H1 (cell line): Measurements from ENCODE around the gene DDX31. TPM values are rescaled to one million over a fixed set of nuclear protein-coding genes. Genes with fewer than 3 reads are reported as not detected.

Experiments used
- CTCF ChIA-PET: fragments of 300-600 bp; sonication (Branson Sonifier 250); formaldehyde crosslinking; loops from one replicate; lab custom pipeline; 2021; ENCODE audit not compliant: partially characterized antibody; lab: Charles Lee
- POLR2A ChIA-PET: fragments of 300-600 bp; sonication (Branson Sonifier 250); formaldehyde crosslinking; loops from one replicate; lab custom pipeline; 2021; ENCODE audit warnings: inconsistent platforms; ENCODE audit not compliant: partially characterized antibody; lab: Charles Lee
- DNase-seq, 2 experiments: peaks; one replicate each; pipeline versions ENCODE4 v3.0.0 to v3.0.0-alpha.2; 2010 to 2022; ENCODE audit warnings: low spot score in 2 of 2, low read depth in 1 of 2, mixed read lengths in 1 of 2
- FAIRE-seq: peaks from 2 replicates; lab custom pipeline; 2011; peaks lifted over from hg19 to GRCh38; lab: Jason Lieb, UNC
- H2AFZ ChIP-seq: 2 replicates; pipeline ENCODE4 v1.8.1; 2012; ENCODE audit warnings: low read length, inconsistent platforms
- H2AK5ac ChIP-seq: 2 replicates; pipeline ENCODE4 v1.6.1; 2013; ENCODE audit warnings: low read depth, low read length
- H2BK120ac ChIP-seq: replicated peaks from 2 replicates; pipeline ENCODE3; 2013; ENCODE audit warnings: low read depth, low read length, inconsistent platforms
- H2BK12ac ChIP-seq: 2 replicates; pipeline ENCODE4 v1.6.1; 2013; ENCODE audit warnings: low read depth, low read length
- H2BK15ac ChIP-seq: 2 replicates; pipeline ENCODE4 v1.6.1; 2013; ENCODE audit warnings: low read length
- H2BK20ac ChIP-seq: 2 replicates; pipeline ENCODE4 v1.6.1; 2013; ENCODE audit warnings: low read length
- H2BK5ac ChIP-seq: 2 replicates; pipeline ENCODE4 v1.6.1; 2013; ENCODE audit warnings: low read depth, low read length
- H3K14ac ChIP-seq: 2 replicates; pipeline ENCODE4 v1.6.1; 2013; ENCODE audit warnings: inconsistent platforms; ENCODE audit not compliant: insufficient read length
- H3K18ac ChIP-seq: 2 replicates; pipeline ENCODE4 v1.6.1; 2013; ENCODE audit warnings: low read length; ENCODE audit errors: extremely low read depth
- H3K23ac ChIP-seq: 2 replicates; pipeline ENCODE4 v1.6.1; 2013; ENCODE audit warnings: inconsistent platforms; ENCODE audit not compliant: insufficient read length
- H3K23me2 ChIP-seq: 2 replicates; pipeline ENCODE4 v1.6.1; 2013; ENCODE audit warnings: low read depth, low read length
- H3K27ac ChIP-seq: 2 replicates; pipeline ENCODE4 v1.6.1; 2011; ENCODE audit warnings: low read depth, low read length, inconsistent platforms
- H3K27me3 ChIP-seq, 4 experiments: replicated peaks in 1 of 4; 1 replicate in 1 of 4; 2 replicates in 3 of 4; pipeline versions ENCODE4 v1.6.1 to v1.8.1; 2011 to 2013; ENCODE audit warnings: low read length in 3 of 4, mild to moderate bottlenecking in 3 of 4, inconsistent platforms in 2 of 4, mixed read lengths in 2 of 4, moderate library complexity in 1 of 4; ENCODE audit not compliant: control insufficient read depth in 3 of 4, insufficient read depth in 3 of 4; ENCODE audit errors: extremely low read depth in 1 of 4
- H3K36me3 ChIP-seq, 4 experiments: 2 replicates each; pipeline versions ENCODE4 v1.6.1 to v1.8.1; 2011 to 2013; ENCODE audit warnings: mild to moderate bottlenecking in 4 of 4, low read length in 3 of 4, moderate library complexity in 2 of 4, control low read depth in 1 of 4, inconsistent platforms in 1 of 4; ENCODE audit not compliant: insufficient read depth in 4 of 4, control insufficient read depth in 2 of 4
- H3K4ac ChIP-seq: replicated peaks from 2 replicates; pipeline ENCODE3; 2013; ENCODE audit warnings: low read length, low read depth, mixed read lengths, inconsistent platforms; ENCODE audit not compliant: insufficient read length
- H3K4me1 ChIP-seq, 4 experiments: replicated peaks in 1 of 4; 1 replicate in 1 of 4; 2 replicates in 3 of 4; pipeline versions ENCODE4 v1.6.1 to v1.8.1; 2011 to 2013; ENCODE audit warnings: low read length in 3 of 4, inconsistent platforms in 2 of 4, mixed read lengths in 1 of 4; ENCODE audit not compliant: insufficient read depth in 4 of 4, control insufficient read depth in 3 of 4
- H3K4me2 ChIP-seq, 2 experiments: 2 replicates each; pipeline versions ENCODE4 v1.6.1 to v1.8.1; 2011 to 2013; ENCODE audit warnings: low read depth in 2 of 2, low read length in 2 of 2, control low read depth in 1 of 2, inconsistent platforms in 1 of 2, mild to moderate bottlenecking in 1 of 2; ENCODE audit not compliant: insufficient read depth in 1 of 2
- H3K4me3 ChIP-seq, 4 experiments: fragments of 200-600, 300-600 bp in 1 of 4; sonication (generic), shearing (Covaris generic), sonication (Bioruptor Twin) in 1 of 4; 2 replicates each; pipeline versions ENCODE4 v1.5.1 to v1.8.1; 2011 to 2016; ENCODE audit warnings: low read length in 4 of 4, low read depth in 3 of 4, control low read depth in 2 of 4, inconsistent platforms in 2 of 4, mild to moderate bottlenecking in 2 of 4, mixed read lengths in 1 of 4, moderate library complexity in 1 of 4; ENCODE audit not compliant: insufficient read depth in 2 of 4; ENCODE audit errors: extremely low read depth in 1 of 4
- H3K56ac ChIP-seq: replicated peaks from 2 replicates; pipeline ENCODE3; 2013; ENCODE audit warnings: low read depth, mild to moderate bottlenecking, mixed read lengths, low read length, inconsistent platforms; ENCODE audit not compliant: insufficient read length
- H3K79me1 ChIP-seq: 2 replicates; pipeline ENCODE4 v1.6.1; 2013; ENCODE audit warnings: low read depth, low read length, control low read depth
- H3K79me2 ChIP-seq, 2 experiments: 2 replicates each; pipeline versions ENCODE4 v1.6.1 to v1.8.1; 2012 to 2013; ENCODE audit warnings: low read length in 2 of 2, mild to moderate bottlenecking in 2 of 2, inconsistent platforms in 1 of 2; ENCODE audit not compliant: insufficient read depth in 2 of 2, control insufficient read depth in 1 of 2
- H3K9ac ChIP-seq, 4 experiments: replicated peaks in 1 of 4; 1 replicate in 1 of 4; 2 replicates in 3 of 4; pipeline versions ENCODE4 v1.6.1 to v1.8.1; 2011 to 2013; ENCODE audit warnings: low read depth in 3 of 4, low read length in 3 of 4, control low read depth in 2 of 4, mild to moderate bottlenecking in 2 of 4, moderate library complexity in 2 of 4, inconsistent platforms in 1 of 4; ENCODE audit errors: extremely low read depth in 1 of 4
- H3K9me3 ChIP-seq, 2 experiments: 2 replicates each; pipeline versions ENCODE4 v1.6.1 to v1.8.1; 2012 to 2013; ENCODE audit warnings: mild to moderate bottlenecking in 2 of 2, moderate library complexity in 2 of 2, control low read depth in 1 of 2, inconsistent platforms in 1 of 2, low read depth in 1 of 2, low read length in 1 of 2, mixed read lengths in 1 of 2; ENCODE audit not compliant: insufficient read depth in 2 of 2
- H4K20me1 ChIP-seq, 2 experiments: replicated peaks in 1 of 2; 2 replicates each; pipeline versions ENCODE3 to v1.8.1; 2011 to 2013; ENCODE audit warnings: inconsistent platforms in 2 of 2, low read length in 2 of 2, mild to moderate bottlenecking in 1 of 2; ENCODE audit not compliant: insufficient read depth in 2 of 2, control insufficient read depth in 1 of 2
- H4K5ac ChIP-seq: 2 replicates; pipeline ENCODE4 v1.6.1; 2013; ENCODE audit warnings: low read length, low read depth, mixed read lengths, inconsistent platforms; ENCODE audit not compliant: insufficient read length
- H4K8ac ChIP-seq: 2 replicates; pipeline ENCODE4 v1.8.0; 2013; ENCODE audit warnings: mild to moderate bottlenecking, moderate library complexity, low read length, inconsistent platforms; ENCODE audit not compliant: insufficient read depth; ENCODE audit errors: extremely low read depth
- H4K91ac ChIP-seq: replicated peaks from 2 replicates; pipeline ENCODE3; 2013; ENCODE audit warnings: low read length, mixed read lengths, inconsistent platforms; ENCODE audit not compliant: insufficient read length
- BACH1 ChIP-seq: IDR thresholded peaks from 2 replicates; pipeline ENCODE4 v1.6.1; 2012; ENCODE audit warnings: low read length, improper control_type of control experiment
- CBX5 ChIP-seq: fragments of 300-800, 300-1000 bp; sonication (generic); IDR thresholded peaks from 2 replicates; pipeline ENCODE4 v1.7.1; 2016; ENCODE audit warnings: antibody characterized with exemption, low read length, low read depth
- EP300 ChIP-seq, 2 experiments: IDR thresholded peaks; 1 replicate in 1 of 2; 2 replicates in 1 of 2; pipeline ENCODE4 v1.6.1; 2011 to 2012; ENCODE audit warnings: low read depth in 2 of 2, low read length in 2 of 2, mild to moderate bottlenecking in 2 of 2, borderline replicate concordance in 1 of 2, inconsistent platforms in 1 of 2, moderate library complexity in 1 of 2
- HDAC6 ChIP-seq: IDR thresholded peaks from one replicate; pipeline ENCODE4 v1.7.1; 2012; ENCODE audit warnings: low read depth, mild to moderate bottlenecking, inconsistent platforms, low read length, moderate library complexity
- JUN ChIP-seq: IDR thresholded peaks from 2 replicates; pipeline ENCODE4 v1.6.1; 2011; ENCODE audit warnings: low read depth, mild to moderate bottlenecking, improper control_type of control experiment, low read length
- POLR2AphosphoS5 ChIP-seq: IDR thresholded peaks from 2 replicates; pipeline ENCODE4 v1.6.1; 2011; ENCODE audit warnings: low read depth, low read length
- RBBP5 ChIP-seq: IDR thresholded peaks from 2 replicates; pipeline ENCODE4 v1.7.1; 2012; ENCODE audit warnings: low read depth, mild to moderate bottlenecking, inconsistent platforms, low read length, moderate library complexity, borderline replicate concordance
- RFX5 ChIP-seq: IDR thresholded peaks from 2 replicates; pipeline ENCODE4 v1.6.1; 2011; ENCODE audit warnings: low read depth, low read length, improper control_type of control experiment, borderline replicate concordance
- SRF ChIP-seq: IDR thresholded peaks from 2 replicates; pipeline ENCODE4 v1.6.1; 2011; ENCODE audit warnings: mild to moderate bottlenecking, low read depth, low read length, moderate library complexity
- TBP ChIP-seq: IDR thresholded peaks from 2 replicates; pipeline ENCODE4 v1.6.1; 2011; ENCODE audit warnings: low read depth, low read length, improper control_type of control experiment
- TEAD4 ChIP-seq: IDR thresholded peaks from 2 replicates; pipeline ENCODE4 v1.6.1; 2012; ENCODE audit warnings: low read depth, low read length, inconsistent platforms, mixed read lengths
- WGBS, 2 experiments: shearing (Covaris generic) in 1 of 2; methylation state at CpG; one replicate each; pipeline versions ENCODE4 v1.1.6 to v1.1.7; 2013 to 2015; ENCODE audit warnings: low lambda C conversion rate in 2 of 2, mixed read lengths in 2 of 2, inconsistent platforms in 1 of 2, low coverage in 1 of 2, missing lambda C conversion rate in 1 of 2; ENCODE audit not compliant: insufficient replicate concordance in 2 of 2, insufficient coverage in 1 of 2, insufficient read length in 1 of 2; ENCODE audit errors: extremely low coverage in 1 of 2, missing lambda C conversion rate in 1 of 2; 5-methylcytosine and 5-hydroxymethylcytosine counted together
- polyA plus RNA-seq, 7 experiments: library from polyadenylated mRNA; depleted of rRNA in 3 of 7; stranded (reverse) in 5 of 7; unstranded in 2 of 7; fragments of >200 nt in 5 of 7; fragments of 200-250 nt in 2 of 7; gene quantifications; 1 replicate in 5 of 7; 2 replicates in 1 of 7; 4 replicates in 1 of 7; pipeline versions ENCODE4 v1.2.1 to v1.2.3, GENCODE V29; 2011 to 2013; ENCODE audit warnings: missing spikeins in 2 of 7, mixed read lengths in 2 of 7
- total RNA-seq: library from RNA; stranded (reverse); fragmentation: NEBNext Ultra II Directional; extraction: Animal tissue kit (Norgen Biotek cat#: 25700); gene quantifications from 2 replicates; pipeline ENCODE4 v1.2.1, GENCODE V29; 2021

DDX31 gene
- total and polyA plus RNA-seq, 2 of the 8 experiments (the other 6 are each of a cell fraction or from before 2014, with no cell fraction given) = 9.5 to 23.7 TPM

DNA sequence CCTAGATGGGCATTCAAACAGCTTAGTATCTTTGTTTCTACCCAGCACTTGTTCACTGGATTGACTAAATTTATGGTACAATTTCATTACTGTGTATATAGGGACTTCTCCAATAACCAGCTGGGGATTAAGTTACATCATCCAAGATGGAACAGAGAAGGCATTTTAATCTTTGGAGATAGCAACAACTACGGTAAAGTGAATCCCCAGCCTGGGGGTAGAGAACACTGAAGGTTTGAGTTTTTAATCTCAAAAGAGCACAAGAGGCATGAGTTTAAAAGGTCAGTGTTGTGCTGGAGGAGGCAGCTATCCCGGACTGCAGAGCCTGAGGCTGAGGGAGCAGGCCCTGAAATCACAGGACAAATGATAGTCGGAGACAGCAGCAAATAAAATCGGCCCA is 28.6 kb downstream of the DDX31 start:
- FAIRE-seq = no peak
- no peak overlapping the region for H2AK5ac ChIP-seq
- no peak overlapping the region for H3K18ac ChIP-seq
- no peaks in the 10 kb centered on the region for H3K23me2 ChIP-seq
- no peak overlapping the region for H2BK20ac ChIP-seq
- H3K9ac ChIP-seq = no peak overlapping the region
- ChIA-PET CTCF (interaction anchor here (1.6 kb wide), 1 partner anchor 159 kb away, joined by 4 read pairs; no protein-coding TSS in a partner anchor), POLR2A (interaction anchor here (1.2 to 1.4 kb wide), 2 partner anchors 28 to 33 kb away, joined by 3 read pairs; partner anchors contain the start of gene DDX31)
- no peak overlapping the region for H3K4me3 ChIP-seq
- H2BK5ac ChIP-seq = no peak overlapping the region
- no peak for DNase-seq
- H2AFZ ChIP-seq = no peak overlapping the region
- peaks cover 0 to 2% of the 10 kb centered on the region in 2 experiments for H4K20me1 ChIP-seq
- H3K14ac ChIP-seq = no peak overlapping the region
- no peak overlapping the region for H4K8ac ChIP-seq
- no peak overlapping the region for H2BK15ac ChIP-seq
- WGBS, 2 experiments = 94% methylated on average over 4 of the region's 4 CpGs; no CpG with 5 or more reads in 1 of the 2 experiments
- H2BK120ac ChIP-seq = no peak overlapping the region
- H3K79me2 ChIP-seq = no peaks in the 10 kb centered on the region
- no peak overlapping the region for H4K5ac ChIP-seq
- no peaks in the 10 kb centered on the region for H3K9me3 ChIP-seq
- H3K4me2 ChIP-seq = no peak overlapping the region
- H3K23ac ChIP-seq = no peak overlapping the region
- no peak overlapping the region for H4K91ac ChIP-seq
- TF ChIP-seq POLR2AphosphoS5 = no peak
- no peak for TF ChIP-seq TBP
- no peak for TF ChIP-seq RBBP5
- TF ChIP-seq HDAC6 = no peak
- TF ChIP-seq JUN = no peak
- no peak for TF ChIP-seq TEAD4
- no peak for TF ChIP-seq EP300 (IDR thresholded peaks at IDR 0.05; ENCODE audit: borderline replicate concordance in 1 of 2, low read depth in 2 of 2, low read length in 2 of 2)
- TF ChIP-seq BACH1 = no peak
- TF ChIP-seq CBX5 = no peak
- TF ChIP-seq SRF = no peak
- TF ChIP-seq RFX5 = no peak
- H3K36me3 ChIP-seq = peaks cover 8 to 46% (median 27%) of the 10 kb centered on the region in 4 experiments; a peak in 7 of 8 replicates
- H2BK12ac ChIP-seq = no peak overlapping the region
- H3K27ac ChIP-seq = no peak overlapping the region
- no peak overlapping the region for H3K56ac ChIP-seq
- H3K4ac ChIP-seq = no peak overlapping the region
- no peaks in the 10 kb centered on the region for H3K79me1 ChIP-seq
- no peaks in the 10 kb centered on the region for H3K4me1 ChIP-seq
- no peaks in the 10 kb centered on the region for H3K27me3 ChIP-seq
